ENCODE data around the gene DNAJB14.

GRCh38 chr4:99875071-99875470 lies 71.3 kb downstream of the DNAJB14 start:
- TF ChIP-seq CTCF (IDR thresholded peaks at IDR 0.05) (no peak), POLR2A (IDR thresholded peaks at IDR 0.05) (no peak)
